ENCODE results near the gene ADGB.

The ADGB gene

DNA sequence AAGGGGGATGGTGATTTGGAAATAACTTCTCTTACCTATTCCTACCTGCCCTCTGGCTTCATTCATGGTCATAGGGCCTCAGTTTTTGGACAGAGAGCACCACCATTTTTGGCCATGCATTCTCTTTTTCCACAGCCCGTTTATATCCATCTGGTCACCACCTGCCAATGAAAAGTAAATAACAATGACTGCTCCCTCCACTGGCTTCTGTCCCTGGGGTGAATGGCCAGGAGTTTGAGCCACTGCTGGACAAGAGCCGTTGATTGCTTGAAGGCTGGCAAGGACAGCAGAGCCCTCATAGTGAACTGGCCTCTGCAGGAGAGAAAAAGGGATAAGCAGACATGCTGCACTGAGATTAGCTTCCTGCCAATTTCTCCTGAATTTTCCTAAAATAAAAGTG lies 261.8 kb downstream of the ADGB start:
- DNase-seq (ENCODE audit: low read depth in 1 of 2, low spot score in 1 of 2) = no peak

DNA sequence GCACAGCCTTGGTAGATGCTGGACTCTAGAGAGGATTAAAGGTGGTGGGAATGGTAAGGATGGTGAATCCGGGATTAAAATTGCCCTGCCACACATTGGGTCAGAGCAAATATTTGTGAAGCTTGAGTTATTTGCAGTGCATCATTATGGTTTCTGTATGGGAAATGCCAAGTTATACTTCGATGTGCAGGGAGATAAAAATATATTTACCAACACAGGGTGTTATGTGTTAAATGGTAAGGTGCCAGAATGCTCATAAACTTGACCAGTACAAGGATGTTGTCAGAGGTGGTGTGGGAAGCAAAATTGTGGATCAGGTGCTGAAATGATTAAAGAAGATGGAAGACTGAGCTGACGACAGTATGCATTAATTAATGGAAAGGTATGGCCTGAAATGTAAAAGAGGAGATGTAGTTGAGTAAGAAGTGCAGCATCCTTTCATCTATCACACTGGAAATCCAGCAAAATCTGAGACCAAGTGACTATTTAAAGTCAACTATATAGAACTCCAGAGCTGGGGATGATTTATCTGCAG lies 262.3 kb downstream of the ADGB start:
- no peak for DNase-seq (ENCODE audit: low read depth in 1 of 2, low spot score in 1 of 2)

DNA sequence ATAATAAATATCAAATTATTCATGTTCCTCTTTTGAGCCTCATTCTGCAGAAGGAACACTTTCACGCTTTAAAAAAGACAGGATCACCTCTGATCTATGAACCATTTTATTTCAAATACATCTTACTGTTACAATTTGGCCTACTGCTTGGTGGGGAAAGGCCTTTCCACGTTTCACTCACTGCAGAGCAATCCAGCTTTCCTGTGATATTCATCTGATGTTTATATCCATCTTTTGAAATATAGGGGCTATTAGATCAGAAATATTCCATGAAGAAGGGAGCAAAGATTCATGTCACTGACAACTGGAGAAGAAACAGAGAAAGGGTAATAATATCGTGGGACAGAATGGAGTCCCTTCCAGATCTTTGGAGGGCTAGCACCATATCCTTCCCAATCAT lies 262.9 kb downstream of the ADGB start:
- no peak for DNase-seq (ENCODE audit: low read depth in 1 of 2, low spot score in 1 of 2)

DNA sequence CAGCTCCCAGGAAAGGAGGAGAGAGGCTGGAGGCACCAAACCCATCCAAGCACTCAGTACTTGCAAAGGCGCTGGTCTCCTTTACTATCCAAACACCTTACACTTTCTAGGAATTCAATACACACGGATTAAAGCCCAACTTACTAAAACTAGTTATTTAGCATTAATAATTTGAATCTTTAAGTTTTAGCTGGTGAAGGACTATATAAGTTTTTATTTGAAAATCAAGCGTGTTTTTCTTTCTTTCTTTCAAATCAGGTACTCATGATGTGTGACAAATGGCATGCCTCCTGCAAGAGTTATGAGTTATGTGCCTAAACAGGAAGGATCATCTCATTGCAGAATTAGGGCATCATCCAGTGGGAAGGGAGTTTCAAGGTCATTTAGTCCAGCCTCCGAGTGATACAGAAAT lies 263.7 kb downstream of the ADGB start:
- DNase-seq (ENCODE audit: low read depth in 1 of 2, low spot score in 1 of 2) = no peak

DNA sequence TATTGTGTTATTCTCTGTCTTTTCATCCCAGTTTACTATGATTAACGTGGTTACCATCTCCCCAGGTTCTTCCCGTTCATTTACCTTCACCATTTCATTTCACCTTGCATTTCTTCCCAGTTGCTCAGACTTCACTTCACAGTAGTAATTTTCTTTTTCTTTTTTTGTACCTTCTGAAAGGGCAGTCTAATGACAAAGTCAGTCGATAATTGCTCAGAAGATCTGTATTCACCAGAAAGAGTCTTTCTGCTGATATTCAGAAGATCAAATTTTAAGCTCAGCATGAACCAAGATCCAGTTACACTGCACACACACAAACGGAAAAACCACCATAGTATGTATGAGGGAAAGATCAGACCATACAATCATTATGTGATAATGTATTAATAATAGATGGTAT lies 265.5 kb downstream of the ADGB start:
- DNase-seq (ENCODE audit: low read depth in 1 of 2, low spot score in 1 of 2) = no peak

DNA sequence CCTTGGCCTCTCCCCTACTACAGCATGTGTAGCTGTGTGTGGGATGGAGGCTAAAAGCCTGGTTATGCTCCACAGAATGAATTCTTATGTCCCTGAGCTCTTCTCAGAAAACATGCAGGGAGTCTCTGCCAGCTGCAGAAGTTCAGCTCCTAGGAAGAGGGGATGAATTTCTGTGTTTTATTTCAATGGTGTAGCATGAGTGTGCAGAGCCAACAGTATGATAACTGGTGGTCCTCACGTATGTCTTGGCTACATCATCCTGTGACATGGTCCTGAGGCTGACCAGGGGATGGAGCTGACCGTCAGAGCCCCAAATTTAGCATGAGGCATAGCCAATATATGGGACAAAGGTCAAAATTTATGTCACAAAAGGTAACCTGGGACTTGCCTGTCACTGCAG lies 266.1 kb downstream of the ADGB start:
- no peak for DNase-seq (ENCODE audit: low read depth in 1 of 2, low spot score in 1 of 2)

Measured in activated CD4-positive, alpha-beta T cell treated with anti-CD3 and anti-CD28 coated beads, Interleukin-2, amount 50 U/mL, for 24 hours (primary cell).